CD4-positive, alpha-beta T cell treated with Interleukin-17A for 4 hours (primary cell): ENCODE data around the gene NUTM2D.
A peak's percentile ranks its signal among the peaks of the same experiment; 100 is the strongest.
"Not testable (repeated sequence)": the region's sequence is repeated elsewhere in the genome, so short reads cannot be mapped to it uniquely, and the experiment has no call there.

Experiments
- DNase-seq: peaks from one replicate; pipeline ENCODE4 v3.0.0-alpha.2; 2020; ENCODE audit warnings: mixed read lengths

NUTM2D gene

DNA sequence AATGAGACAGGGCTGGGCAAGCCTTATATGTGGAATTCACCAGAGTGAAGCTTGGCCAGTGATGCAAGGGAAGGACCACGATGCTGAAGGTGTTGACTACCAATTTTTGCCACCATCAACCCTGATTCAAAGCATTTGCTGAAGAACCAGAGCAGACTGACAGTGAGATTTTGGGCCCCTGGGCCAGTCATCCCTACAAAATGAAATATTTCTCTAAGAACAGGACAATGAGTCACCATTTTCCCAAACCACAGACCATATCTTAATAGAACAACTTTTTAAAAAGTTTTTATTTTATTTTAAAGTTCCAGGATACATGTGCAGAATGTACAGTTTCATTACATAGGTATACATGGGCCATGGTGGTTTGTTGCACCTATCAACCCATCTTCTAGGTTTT is 16.5 kb downstream of the NUTM2D start:
- DNase-seq: not testable (repeated sequence)

GRCh38 chr10:87379115-87379514 is 21.6 kb downstream of the NUTM2D start:
- not testable (repeated sequence) for DNase-seq

DNA sequence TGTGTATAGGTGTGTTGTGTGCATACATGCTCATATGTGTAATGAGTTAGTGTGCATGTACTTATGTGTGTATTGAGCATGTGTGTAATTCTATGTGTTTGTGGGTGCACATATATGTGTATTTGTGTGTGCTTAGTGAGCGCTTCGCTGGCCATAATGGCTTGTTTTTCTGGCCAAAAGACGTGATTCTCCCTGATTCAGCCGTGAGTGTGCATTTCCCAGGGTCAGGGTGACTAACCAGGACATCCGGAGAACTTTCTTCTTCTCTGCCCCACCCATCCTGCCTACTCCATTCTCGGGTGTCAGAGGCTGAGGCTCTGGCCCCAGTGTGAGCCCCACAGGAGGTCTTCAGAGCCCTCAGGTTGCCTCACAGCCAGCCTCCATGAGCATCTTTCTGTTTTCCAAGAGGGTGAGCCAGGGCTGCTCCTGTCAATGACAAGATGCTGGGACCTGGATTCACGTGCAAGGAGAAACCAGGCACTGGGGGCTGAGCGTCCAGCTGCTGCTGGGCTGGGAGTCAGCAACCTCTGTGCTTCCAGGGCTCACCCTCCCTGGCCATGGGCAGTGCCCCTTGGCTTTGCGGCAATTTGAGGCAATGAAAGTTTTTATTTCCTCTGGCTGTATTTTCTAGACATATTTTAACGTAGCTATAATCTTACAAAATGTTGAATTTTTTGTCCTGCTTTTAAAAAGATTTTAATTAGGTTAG is 25.8 kb downstream of the NUTM2D start:
- not testable (repeated sequence) for DNase-seq

GRCh38 chr10:87384283-87384682 is 26.7 kb downstream of the NUTM2D start:
- DNase-seq: not testable (repeated sequence)

- not testable (repeated sequence) for DNase-seq
These were observed 28.3 kb downstream of the NUTM2D start for GRCh38 chr10:87385762-87386360.

DNA sequence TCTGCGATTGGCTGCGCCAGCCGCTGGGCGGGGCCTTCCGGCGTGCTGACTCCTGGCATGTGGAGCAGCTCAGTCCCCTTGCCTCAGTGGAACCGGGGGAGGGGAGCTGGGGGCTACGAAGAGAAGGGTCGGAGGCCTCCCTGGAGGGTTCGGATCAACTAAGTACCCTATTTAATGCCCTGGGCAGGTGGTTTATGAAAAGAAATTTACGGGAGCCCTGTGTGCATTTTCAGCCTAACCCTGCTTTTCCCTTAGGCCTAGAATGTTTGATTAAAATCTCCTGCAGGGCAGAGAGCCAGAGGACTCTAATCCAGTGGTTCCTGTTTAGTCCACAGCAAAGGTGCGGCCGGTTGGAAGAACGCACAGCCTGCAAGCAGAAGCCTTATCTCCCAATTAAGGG is 33.8 kb downstream of the NUTM2D start:
- not testable (repeated sequence) for DNase-seq

DNA sequence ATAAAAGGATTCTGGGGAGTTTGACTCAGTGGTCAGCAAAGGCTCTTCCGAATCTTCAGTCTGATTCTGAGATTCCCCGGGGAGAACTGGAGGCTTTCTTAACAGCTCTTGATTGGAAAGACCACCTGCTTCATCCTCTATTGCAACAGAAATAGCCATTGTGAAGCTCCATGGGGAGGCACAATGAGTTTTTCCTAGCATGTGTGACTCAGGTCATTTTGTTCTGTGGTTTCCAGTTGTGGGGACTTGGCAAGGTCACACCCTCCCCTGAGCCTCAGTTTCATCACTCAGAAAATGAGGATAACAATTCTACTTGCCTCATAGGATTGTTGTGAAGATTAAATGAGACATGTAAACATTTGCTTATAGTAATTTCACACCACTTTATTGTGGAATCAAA is 38.7 kb downstream of the NUTM2D start:
- not testable (repeated sequence) for DNase-seq

GRCh38 chr10:87398436-87398835 is 40.9 kb downstream of the NUTM2D start:
- not testable (repeated sequence) for DNase-seq

- peak; percentile 4 for DNase-seq
These were observed 50.2 kb downstream of the NUTM2D start for GRCh38 chr10:87407516-87408467.

DNA sequence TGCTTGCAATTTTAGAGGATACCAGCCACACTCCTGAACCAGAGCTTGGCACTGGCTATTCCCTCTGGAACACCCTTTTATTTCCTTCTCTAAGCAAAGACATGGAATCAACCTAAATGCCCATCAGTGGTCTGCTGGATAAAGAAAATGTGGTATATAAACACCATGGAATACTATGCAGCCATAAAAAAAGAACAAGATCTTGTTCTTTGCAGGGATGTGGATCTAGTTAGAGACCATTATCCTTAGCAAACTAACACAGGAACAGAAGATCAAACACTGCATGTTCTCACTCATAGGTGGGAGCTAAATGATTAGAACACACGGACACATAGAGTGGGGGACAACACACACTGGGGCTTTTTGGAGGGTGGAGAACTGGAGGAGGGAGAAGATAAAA is 56.4 kb downstream of the NUTM2D start:
- DNase-seq: not testable (repeated sequence)
